ENCODE results near the gene PTPRK.

The PTPRK gene

DNA sequence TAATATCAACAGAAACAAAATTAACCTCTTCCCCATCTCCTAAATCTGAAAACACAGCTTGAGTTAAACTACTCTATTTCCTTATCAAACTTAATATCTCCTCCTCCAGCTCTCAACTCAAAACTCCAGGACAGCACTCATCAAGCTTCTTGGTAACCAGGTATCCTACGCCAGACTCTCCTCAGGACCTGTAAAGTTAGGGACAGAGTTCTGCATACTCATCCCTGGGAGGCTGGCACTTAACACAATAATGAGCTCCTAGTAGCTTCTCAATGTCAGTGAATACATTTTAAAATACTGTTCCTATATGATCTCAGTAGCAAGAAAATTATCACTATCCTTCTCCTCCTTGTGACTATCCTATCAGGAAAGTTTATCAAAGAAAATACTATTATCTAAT is 240.3 kb downstream of the PTPRK start:
- no peak for DNase-seq

DNA sequence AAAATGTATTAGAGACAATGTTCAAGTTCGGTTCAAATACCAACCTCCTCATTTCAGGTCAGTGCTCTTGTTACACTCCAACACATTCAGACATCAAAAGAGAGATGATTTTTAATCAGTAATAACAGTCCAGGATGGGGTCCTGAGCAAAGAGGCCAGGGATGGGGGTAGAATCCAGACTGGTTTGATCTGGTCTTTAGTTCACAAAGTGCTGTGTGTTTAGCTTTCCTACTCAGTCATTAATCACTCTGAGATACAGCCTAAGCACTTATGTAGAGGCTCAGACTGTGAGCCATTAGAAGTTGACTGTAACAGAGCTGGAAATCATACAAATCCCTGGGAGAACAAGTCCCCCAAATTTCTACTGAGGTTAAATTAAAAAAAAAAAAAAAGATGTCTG is 241.6 kb downstream of the PTPRK start:
- DNase-seq: peak; percentile 1

GRCh38 chr6:128277379-128277778 is 243.0 kb downstream of the PTPRK start:
- no peak for DNase-seq

GRCh38 chr6:128276311-128276710 is 244.1 kb downstream of the PTPRK start:
- DNase-seq: no peak

DNA sequence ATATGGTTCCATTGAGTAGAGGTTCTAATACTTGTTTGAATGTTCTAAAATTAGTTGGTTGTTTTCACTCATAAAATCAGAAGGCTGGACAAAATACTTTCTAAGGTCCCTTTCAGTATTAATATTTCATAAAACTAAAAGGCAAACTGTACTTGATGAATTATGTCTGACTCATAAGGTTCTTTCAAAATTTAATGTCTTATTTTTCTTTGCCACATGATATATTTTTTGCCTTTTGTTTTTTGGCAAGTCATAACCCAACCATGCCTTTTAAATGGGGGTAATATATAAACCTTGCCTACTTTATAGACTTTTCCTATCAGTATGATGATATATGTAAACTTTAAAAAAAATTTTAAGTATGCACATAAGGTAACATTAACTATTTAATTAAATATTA is 244.7 kb downstream of the PTPRK start:
- no peak for DNase-seq

DNA sequence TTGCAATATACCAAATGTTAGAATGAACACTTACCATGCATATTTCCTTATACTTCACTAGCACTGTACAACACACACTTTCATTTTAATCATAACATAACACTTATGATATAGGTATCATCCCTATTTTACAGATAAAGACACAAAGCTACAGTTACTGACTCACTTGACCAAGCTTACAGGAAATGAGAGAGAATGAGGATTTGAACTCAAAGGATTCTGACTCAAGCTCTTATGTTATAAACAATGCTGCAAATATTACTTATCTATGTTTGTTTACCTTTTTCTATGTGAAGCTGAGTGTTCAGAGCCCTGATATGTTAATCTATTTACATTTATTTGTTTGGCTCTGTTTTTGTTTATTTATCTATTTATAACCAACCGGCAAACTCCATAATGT is 245.4 kb downstream of the PTPRK start:
- peak; percentile 26 for DNase-seq

DNA sequence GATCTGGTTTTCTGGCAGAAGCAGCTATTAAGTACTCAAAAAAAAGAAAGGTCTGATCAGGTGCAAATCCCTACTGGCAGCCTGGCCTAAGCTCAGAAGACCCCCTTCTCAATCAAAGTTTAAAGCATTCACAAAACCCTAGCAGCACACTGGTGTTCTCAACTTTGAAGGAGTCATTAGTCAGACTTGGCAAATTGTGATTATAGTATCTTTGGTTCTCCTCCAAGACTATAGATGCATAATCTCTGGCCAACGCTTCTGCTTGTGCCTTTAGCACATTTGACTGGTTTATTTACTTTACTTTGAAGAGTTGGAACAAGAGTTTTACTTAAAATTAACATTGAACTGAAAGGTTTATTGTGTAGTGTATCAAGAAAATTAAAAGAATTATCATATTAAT is 248.9 kb downstream of the PTPRK start:
- no peak for DNase-seq

GRCh38 chr6:128271011-128271410 is 249.4 kb downstream of the PTPRK start:
- DNase-seq: no peak

DNA sequence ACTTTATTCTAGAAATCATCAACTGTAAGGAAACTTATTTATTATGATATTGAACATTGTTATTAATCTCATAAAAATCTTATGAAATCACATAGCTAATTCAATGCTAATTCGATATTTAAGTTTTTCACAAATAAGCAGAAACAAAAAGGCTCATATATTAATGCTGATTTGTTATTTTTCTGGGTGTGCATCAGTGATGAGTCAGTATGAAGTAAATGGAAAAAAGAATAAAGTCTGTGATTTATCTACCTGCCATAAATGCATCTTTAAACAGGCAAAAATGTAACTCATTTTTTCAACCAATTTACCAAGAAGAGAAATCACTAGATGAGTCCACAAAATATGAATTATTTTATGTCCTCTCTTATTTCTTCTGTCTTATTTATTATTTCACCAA is 253.5 kb downstream of the PTPRK start:
- no peak for DNase-seq

- no peak for DNase-seq
Measured at GRCh38 chr6:128265706-128266105, 254.7 kb downstream of the PTPRK start.

DNA sequence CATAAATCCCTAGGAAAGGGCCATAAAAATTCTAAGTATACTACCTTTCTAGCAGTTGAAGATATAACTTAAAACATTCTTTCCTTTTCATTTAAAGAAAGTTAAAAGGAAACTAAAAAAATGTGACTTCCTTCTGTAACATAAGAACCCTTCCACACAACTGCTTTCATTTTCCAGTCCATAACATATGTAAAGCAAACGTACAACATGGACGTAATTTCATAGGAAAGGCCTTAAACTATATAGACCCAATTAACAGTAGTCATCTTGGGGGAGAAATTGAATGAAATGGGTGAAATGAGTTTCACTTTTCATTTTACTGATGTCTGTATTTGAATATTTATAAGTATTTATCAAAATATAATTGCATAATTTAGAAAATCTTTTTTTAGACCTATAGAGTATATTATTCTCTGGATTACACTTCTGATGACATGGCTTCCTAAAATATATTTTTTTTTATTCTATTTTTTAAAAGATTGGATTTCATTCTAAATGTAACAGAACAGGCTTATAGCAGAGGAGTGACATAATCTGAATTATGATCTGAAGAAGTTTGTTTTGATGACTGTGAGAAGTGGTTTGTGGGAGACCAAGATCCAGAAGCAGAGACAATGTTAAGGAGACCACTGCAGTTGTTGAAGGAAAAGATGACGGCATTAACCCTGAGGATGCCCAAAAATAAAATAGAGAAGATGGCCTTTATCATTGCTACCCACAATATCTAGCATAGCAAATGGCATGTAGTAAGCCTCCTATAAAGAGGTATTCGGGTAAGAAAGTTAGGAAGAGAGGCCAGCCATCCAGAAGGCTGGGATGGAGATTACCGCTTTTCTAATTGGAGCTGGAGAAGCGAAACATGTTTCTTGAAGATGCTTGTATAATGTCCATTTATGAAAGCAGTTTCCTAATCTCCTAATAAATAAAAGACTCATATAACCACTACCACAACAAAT is 260.4 kb downstream of the PTPRK start:
- DNase-seq: no peak

- DNase-seq: no peak
Measured at GRCh38 chr6:128259029-128259724, 261.2 kb downstream of the PTPRK start.

GRCh38 chr6:128256095-128256494 is 264.3 kb downstream of the PTPRK start:
- no peak for DNase-seq

DNA sequence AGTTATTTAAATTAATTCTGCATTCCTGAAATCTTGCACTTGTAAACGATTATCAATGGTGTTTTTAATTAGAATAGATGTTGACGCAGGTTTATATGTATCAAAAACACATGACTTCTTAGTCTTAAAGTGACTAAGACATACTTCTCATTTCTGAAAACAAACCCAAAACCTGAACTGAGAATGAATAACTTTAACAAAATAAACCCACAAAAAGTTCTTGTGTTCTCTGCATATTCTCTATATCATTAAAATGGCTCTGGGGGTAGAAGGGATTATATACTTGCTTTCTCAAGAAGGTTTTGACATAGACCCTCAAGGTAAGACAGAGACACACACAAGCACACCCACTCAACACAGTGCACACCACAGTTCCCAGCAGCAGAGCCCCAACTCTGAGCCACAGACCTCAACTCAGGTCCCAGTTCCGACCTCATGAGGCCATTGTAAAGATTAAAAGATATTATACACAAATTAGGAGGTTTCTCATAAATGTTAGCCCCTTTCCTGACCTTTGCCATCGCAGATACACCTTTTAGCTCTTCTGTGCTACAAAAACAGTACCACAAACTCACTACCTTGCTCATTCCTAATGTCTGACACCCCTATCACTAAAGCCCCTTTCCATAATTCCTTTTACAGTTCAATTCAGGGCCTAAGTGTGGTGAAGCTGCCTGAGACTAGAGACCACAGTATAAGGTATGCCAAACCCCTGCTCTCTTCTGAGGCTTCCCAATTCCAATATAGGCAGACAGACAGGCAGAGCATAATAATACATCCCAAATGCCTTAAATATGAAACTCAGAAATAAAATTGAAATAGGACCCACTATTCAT is 267.8 kb downstream of the PTPRK start:
- no peak for DNase-seq

- DNase-seq: no peak
Measured at GRCh38 chr6:128251445-128252340, 268.7 kb downstream of the PTPRK start.

DNA sequence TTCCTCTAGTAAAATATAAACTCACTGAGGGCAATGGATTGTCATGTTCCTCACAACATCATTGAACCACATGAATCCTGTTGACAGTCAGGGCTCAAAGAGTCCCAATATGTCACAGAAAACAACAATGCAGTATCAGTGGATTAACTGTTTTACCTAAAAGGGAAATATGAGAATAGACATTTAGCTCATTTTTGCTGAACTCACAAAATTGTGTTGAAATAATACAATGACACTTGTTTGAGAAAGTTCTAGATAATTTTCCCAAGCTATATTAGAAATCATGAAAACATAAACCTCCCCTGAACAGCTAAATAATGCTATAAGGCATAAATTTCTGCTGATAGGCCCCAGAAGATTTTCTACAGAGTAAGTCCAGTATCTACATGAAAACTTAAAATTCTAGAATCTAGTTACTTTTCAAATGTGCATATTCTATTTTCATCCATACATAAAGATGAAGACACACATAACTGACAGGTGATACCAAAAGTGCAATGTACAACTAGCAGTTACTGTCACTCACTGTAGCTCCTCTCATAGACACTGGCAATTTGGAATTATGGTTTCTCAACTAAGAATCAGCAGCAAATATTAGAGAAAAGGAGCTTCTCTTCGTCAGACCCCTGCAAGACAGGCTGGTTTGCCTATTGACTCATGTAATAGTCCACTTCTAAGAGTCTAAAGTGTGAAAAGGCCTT is 269.9 kb downstream of the PTPRK start:
- DNase-seq: no peak

DNA sequence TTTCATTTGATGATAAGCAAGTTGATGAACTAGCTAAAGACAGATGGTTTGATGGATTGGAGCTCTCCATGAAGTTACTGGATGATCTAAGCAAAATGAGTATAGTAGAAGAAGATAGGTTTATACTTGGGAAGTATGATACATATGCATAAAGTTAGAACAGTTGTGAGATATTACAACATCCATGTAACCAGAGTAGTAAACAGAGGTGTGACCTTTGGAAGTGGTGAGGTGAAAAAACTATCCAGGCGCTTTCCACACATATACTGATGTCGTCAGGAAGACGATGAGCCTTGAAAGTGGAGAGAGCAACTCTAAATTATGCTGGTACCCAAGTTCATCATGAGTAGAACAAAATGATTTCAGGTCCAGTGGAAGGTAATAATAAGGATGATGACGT is 271.0 kb downstream of the PTPRK start:
- no peak for DNase-seq

DNA sequence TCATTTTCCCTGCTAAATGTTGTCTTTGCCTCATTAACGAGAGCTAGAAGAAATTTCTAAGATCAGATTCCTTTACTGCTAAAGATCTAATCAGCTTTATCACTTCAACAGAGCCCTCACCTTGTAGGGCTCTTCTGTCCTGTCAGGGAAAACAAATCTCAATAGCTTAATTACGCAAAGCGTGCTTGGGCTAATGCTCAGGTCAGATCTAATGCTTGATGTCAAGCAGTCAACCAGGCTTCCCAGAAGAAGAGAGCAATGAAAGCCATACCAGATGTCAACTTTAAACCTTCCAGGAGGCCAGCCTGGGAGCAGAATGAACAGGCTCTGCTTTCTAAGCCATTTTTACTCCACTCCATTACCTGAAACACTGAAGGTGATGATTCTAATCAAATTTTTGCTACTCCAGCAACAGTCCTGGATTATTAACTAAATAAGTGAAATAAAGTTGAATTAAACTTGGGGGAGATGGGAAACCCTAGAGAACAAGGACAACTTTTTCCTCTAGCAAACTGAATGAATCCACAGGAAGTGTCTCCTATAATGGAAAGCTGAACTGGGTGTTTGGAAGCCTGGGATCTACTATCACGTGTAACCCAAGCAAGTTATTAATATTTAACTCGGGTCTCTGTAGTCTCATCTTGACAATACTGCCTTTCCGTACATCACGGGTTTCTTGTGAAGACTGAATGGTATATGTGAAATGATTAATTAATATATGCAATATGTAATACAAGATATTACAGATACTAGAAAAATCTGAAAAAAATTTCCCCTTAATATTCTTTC is 273.7 kb downstream of the PTPRK start:
- peak; percentile 61 for DNase-seq

DNA sequence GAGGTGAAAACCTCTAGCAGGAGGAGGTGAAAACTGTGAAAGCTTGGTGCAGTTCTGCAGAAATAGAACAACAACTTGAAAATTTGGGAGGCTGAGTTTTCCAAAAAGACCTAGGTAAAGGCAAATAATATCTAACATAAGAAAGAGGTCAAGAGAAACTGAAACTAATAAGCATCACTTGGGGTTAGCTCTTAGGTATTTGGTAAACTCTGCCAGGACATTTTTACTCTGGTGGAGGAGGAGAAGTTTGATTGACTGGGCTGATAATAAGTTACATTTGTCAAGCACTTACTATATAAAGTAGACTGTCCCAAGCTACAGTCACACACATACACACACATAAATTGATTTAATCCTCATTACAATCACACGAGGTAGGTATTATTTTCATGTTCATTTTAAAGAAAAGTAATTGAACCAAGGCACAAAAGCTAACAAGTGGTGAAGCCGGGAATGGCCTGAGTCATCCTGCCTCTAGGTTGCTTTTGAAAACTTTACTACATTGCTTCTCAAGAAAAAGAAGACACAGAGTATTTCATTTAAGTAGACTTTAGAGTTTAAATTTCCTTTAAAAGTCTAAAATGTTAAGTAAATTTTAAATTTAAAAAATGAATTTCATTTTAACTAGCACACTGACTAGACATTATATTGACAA is 275.5 kb downstream of the PTPRK start:
- DNase-seq: no peak

GRCh38 chr6:128242765-128243403 is 277.5 kb downstream of the PTPRK start:
- no peak for DNase-seq

Measured in DMS53 (cell line).